ENCODE data around the gene JUN.

DNA sequence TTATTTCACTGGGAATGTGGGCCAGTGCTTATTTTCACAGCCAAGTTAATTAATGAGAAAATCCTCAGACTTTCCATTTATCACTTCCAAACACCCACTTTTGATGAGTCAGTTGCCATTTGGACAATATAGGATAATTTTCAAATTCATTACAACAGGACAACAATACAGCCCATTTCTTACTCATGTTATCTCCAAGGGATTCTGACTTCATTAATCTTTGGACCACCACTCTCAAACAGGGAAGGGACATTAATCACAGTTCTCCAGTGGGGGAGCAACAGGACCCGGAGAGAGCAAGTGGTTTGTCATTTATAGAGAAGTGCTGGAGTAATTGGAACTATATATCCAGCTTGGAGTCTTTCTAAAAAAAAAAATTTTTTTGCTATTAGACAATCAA, 38.7 kb downstream of the JUN start:
- TF ChIP-seq GATA3 (IDR thresholded peaks at IDR 0.05; ENCODE audit: low read depth, low read length) (no peak), GATA2 (IDR thresholded peaks at IDR 0.05; ENCODE audit: low read depth, low read length) (no peak)

Measured in SH-SY5Y (cell line).